COLO668 (cell line): ENCODE data around the gene GNAI1.

Experiments
- DNase-seq: peaks from one replicate; lab custom pipeline; 2025; ENCODE audit not compliant: unreplicated experiment; lab: John Stamatoyannopoulos, UW

GNAI1 gene

DNA sequence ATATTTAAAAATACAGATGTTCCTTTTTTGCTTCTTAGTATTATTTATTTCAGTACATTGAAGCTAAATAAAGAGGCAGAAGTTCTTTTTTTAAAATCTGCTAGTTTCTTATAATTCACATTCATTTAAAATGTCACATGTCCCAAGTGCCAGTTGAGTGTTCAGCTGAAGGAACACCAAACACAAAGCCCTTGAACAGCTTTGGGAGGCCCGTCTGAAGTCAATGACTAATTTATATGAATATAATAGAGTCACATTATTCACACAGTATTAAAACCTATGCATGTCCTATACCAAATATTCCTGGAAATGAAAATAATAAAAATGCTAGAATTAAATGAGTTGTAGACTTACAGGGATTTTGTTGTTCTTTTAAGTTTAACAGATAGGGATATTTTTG lies 70.3 kb downstream of the GNAI1 start:
- no peak for DNase-seq

DNA sequence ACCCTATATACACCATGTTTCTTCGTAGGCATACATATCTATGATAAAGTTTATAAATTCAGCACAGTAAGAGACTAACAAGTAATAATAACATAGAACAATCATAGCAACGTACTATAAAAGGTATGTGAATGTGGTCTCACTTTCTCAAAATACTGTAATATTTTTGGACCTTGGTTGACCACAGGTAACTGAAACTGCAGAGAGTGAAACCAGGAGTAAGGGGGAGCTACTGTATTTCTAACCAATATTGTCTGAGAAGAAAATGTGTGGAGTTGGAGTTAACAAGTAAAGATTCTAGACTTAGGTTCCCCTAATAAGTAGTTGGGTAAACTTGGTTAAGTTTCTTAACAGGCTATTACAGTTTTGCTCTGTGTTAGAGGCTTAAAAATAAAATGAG lies 72.1 kb downstream of the GNAI1 start:
- DNase-seq: no peak

DNA sequence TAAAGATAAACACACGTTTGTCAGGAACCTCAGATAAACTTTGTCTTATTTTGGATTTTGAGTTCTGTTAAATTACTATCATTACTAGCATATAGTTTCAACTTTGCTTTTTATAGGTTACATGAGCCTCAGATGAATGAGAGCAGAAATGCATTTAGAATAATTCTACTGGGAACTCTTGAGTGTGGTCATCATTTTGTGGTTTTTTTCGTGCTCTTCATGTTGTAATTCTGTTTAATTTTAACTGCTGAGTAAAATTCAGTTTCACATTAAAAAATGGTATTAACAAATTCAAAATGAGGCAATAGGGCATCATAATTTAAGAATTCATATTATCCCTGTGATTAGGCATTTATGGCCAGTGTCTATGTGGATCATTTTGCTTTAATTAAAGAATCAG lies 72.9 kb downstream of the GNAI1 start:
- no peak for DNase-seq

DNA sequence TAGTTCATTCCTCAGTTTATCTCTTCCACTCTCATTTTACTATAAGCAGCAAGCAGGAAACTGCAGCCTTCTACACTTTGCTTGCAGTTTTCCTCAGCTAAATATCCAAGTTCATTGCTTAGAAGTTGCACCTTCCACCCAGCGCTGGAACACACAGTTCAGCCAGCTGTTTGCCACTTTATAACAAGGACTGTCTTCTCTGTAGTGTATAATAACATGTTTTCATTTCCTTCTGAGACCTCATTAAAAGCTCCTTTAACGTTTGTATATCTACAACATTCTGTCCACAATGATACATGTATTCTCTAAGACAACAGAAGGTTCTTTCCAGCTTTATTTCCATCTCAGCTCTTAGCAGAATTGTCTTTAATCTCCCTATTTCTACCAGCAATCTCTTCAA lies 74.1 kb downstream of the GNAI1 start:
- DNase-seq: no peak

DNA sequence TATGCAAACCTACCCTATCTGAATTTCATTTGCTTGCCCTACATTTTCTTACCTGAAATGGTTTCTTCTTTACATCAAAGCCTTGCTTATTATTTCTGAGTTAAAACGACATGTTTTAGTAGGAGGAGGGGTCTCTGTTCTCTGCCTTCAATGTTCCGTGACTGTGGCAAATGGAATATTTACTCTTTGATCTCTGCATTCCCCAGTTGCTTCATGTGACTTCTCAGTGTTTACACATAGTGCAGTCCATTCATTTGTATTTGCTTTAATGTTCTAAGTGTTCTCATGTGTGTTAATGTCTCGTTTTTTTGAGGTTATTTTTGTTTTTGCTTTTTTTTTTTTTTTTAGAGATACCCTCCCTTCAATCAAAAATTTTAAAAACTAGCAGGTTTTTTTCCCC lies 75.8 kb downstream of the GNAI1 start:
- DNase-seq: no peak

DNA sequence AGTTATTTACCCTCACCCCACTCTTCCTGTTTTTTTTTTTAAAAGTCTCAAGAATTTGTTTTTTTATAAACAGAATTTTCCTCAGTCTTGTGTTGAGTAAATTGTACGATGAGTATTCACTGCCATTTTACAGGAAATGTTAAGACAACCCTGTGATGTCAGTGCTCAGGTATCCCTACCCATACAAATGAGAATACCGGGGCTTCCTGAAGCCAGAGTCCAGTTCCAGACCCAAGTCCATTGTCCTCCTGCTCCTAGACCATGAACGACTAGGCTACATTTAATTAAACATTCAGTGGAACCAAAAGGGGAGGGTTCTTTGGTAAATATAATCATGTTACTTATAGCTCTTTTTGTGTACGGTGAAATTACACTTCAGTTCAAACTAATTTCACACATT lies 79.2 kb downstream of the GNAI1 start:
- no peak for DNase-seq

DNA sequence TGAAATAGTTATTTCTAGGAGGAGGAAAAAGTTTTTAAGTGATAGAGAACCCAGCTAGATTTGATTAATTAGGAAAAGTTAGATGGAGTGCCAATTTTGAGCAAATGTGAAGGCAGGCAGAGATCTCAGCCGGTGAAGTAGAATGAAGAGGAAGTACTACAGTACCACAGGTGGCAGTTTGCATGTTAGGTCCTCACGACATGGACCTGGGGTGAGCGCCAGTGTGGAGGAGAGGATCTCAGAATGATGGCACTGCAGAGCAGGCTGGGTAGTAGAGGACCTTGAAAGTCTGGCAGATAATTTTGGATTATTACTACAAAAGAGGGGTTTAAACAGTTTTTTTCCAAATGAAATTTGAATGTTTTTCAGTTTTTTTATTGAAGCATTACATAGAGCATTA lies 81.1 kb downstream of the GNAI1 start:
- DNase-seq: no peak

DNA sequence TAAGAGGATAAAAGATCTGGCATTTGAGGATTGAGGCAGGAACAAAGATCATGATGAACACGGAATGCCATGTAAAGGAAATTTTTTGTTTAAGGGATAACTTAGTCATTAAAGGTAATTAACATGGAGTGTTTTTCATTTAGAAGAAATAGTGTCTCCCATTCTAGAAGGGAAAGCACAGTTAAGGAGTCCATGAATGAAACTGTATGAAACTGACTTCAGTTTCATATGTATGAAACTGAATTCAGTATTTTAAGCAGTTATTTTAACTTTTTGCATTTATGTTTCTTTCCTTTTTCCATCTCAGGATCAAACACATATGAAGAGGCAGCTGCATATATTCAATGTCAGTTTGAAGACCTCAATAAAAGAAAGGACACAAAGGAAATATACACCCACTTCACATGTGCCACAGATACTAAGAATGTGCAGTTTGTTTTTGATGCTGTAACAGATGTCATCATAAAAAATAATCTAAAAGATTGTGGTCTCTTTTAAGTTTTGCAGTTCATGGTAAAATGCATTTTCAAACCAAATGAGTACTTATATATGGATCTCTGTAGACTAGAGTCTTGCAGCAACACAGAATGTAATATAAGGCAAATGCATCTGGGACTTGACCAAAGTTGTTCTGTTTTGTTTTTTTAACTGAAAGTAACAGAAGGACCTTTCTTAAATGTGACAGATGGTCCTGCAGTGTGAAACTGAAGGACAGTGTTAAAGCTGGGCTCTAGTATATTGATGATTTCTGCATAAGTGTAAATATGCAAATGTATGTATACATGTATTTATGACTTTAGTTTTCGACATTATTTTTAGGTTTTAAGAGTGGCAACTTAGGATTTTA lies 82.6 kb downstream of the GNAI1 start:
- DNase-seq: no peak

DNA sequence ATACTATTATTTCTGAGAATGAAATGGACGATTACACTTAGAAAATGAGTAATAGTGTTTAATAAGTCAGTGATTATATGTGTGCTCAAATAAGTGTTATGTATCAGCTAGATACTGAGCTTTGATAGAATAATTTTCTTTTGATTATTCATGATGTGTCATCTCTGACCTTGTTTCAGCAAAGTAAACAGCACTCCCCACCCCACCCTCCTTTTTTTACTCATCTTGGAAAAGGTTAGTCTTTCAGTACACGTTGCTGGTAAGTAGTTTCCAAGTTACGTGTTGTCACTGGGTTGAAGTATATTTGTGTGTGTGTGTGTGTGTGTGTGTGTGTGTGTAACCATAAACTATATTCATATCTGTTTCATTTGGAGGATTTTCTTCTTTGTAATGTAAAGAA lies 84.1 kb downstream of the GNAI1 start:
- no peak for DNase-seq

DNA sequence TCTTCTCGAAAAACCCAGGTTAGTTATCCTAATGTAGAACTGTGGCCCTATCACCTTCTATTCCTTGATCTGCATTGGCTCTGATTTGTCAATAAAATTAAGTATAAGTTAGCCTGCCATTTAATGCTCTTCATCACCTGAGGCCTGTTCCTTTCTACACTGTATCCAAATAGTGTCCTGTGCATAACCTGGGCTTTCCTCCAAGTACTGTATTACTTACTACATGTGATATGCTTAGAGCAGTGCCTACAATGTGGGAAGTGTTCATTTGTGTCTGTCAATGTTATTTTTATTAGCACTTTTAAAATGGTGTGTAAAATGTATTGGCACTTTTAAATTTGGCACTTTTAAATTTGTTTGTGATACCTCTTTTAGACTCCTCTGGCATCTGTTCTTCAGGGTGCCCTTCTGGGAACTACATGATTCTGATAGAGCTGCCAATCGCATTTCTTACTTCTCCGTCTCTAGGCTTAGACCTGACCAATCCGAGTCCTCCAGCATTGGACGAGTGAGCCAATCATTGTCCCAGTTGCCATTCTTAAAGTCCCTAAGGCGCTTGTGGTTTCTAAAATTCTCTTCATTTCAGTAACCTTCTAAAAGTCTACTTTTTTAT lies 85.5 kb downstream of the GNAI1 start:
- no peak for DNase-seq

DNA sequence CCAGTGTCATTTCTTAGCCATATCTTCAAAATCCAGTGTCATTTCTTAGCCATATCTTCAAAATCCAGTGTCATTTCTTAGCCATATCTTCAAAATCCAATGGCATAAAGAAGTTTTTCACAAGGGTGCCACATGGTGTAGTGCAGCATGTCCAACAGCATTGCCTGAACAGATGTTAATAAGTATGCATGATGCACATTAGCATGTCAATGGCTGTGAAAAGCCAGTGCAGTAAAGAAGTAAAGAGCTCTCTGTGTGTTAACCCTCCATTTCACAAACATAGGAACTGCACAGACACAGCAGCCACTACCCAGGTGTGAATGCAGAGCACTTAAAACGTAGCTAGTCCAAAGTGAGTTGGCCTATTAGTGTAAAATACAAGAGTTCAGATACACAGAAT lies 89.8 kb downstream of the GNAI1 start:
- DNase-seq: no peak

DNA sequence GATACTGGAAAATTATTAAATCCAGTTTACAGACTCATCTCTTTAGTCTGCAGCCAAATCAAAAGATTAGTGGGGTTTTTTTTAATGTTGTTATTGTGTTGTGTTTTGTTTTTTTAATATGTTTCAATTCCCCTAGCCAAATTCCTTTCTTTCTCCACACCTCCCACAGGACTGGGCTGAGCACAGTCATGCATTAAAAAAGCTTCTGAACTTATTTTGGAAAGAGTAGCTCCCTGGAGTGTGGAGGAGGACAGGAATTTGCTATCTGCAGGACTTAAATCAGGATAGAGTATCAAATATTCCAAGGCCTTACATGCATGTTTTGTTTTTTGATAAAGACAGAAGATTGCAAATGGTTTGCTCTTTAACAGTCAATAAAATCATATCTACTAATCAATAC lies 90.7 kb downstream of the GNAI1 start:
- DNase-seq: no peak

DNA sequence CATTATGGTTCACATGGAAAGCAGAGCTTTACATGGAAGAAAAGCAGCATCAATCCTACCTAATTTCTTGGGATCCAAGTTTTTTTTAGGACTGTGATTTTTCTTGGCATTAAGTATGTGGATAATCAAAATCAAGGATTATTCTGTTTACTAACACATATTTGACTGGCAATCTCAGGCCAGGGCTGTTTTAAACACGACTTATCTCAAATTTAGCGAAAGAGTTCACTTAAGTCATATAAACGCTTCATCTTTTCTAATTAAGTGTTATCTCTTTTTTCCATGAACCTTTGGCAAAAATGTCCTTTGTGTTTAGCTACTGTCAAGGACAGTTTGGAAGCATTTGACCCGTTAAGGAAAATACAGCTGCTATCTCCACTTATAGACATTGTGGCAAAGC lies 92.0 kb downstream of the GNAI1 start:
- DNase-seq: no peak

DNA sequence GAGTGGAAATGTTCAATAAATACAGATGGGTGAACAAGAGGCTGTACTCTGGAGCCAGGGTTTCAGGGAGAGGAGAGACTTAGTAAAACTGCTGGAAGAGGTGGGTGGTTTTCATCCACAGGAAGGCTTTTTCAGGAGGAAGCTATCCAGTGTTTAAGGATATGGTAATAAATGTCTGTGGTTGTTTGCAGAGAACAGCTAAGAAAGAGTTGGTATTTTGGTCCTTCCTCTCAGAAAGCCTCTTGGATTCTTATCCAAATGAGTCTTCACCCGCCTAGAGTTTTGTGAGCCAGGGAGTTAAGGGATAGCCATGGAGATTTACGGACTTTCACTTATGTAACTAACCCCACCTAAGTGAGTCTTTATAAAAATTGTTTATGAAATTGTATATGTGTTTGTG lies 95.7 kb downstream of the GNAI1 start:
- no peak for DNase-seq

DNA sequence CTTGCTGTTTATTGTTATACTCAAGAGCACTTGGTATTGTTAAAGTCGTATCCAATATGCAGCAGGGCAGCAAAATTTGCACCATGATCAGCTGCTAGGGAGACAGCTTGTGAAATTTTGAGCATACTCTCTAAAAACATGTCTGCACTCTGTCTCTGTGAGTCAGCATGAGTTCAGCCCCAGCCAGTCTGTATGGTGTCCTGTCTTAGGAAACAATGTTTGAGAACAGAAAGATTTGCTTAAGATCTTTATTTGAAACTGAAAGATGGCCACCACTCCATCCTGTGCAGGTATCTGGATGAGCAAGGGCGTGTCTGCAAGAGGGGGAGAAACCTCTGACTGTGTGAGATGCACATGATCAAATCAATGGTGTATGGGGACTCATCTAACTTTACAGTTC lies 97.1 kb downstream of the GNAI1 start:
- no peak for DNase-seq

DNA sequence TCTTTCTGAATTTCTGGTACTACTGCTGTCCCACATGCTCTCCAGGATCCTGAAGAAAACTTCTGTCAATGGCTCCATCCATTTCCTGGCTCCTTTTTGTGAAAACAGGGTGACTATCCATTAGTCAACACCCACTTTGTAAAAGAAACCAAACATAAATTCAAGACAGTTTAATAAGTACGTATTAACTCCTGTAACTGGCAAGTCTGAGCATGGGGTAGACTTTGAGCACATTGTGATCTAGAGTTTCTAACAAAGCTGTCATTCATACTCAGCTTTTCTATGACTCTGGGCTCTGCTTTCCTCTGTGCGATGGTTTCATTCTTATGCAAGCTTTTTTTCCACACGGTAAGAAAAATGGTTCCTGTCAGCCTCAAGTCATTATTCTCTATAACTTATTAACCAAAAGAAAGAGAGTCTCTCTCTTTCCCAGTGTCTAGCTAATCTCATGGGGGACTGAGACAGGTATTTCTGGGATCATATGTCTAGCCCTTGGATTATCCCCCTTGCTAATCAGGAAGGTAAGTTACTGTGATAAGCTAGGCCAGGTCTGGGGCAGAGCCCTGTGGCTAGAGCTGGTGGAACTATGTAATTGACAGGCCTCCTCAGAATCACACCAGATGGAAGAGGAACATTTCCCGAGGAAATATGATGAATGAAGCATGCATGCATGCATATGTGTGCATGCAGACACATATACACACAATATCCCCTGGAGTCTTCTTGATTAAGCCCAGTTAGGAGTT lies 98.5 kb downstream of the GNAI1 start:
- DNase-seq: no peak

DNA sequence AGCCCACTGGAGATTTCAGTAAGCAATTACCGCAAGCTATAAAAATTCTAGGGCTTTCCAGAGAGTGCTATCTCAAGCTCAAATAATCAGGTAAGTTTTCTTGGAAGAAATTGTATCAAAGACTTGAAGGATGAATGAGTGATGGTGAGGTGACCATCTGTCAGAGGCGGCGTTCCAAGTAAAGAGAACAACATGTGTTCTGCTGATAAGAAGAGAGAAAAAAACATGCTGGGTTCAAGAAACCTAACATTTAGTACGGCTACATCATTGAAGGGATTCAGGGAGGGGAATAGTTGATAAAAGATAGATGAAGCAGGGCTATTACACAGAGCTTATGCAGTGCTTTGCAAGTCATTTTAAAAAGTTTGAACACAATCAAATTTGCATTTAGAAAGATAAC lies 100.7 kb downstream of the GNAI1 start:
- DNase-seq: no peak

DNA sequence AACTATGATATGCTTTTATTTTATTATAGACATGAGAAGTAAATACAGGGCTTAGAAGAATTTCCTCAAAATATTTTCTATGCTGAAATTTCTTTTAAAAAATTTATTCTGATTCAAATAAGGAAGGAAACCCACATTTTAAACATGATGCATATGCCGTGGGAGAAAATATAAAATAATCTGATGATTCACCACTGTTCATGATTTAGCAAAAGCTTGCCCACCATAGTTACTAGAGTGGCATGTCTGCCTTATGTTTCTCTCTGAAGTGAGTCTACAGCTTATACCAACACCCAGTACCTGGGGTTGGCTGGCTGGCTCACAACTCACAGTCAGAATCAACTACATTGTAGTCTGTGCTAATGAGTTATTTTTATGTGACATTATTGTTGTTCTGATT lies 102.0 kb downstream of the GNAI1 start:
- DNase-seq: no peak

DNA sequence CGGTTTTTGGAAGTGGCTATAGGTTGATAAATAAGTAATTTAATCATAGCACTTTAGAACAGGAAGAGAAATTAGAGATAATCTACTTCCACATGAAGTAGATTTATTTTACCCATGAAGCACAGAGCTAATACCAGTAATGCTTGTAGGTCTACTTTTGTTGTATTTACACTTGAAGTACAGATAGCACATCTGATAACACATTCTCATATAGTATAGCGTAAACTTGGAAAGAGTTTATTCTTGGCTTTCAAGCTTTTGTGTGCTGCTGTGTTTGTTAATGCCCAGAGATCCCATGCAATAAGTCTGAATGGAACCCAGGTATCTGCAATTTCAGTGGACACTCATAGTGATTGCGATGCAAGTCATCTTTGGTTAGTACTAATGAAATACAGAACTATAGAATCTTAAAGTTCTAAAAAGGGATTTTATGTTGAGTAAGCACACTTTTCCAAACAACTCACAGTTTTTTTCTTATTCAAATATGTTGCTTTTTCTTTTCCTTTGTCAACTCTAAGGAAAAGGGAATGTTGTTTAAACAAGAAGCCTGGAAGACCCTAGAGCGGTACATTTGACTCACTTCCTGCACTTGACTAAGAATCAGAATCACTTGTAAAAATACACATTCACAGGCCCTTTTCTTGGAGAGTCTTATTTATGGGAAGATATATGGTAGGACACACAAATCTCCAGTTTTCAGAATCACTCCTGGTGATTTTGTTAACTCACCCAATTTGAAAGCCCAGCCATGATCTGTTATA lies 105.8 kb downstream of the GNAI1 start:
- DNase-seq: no peak

DNA sequence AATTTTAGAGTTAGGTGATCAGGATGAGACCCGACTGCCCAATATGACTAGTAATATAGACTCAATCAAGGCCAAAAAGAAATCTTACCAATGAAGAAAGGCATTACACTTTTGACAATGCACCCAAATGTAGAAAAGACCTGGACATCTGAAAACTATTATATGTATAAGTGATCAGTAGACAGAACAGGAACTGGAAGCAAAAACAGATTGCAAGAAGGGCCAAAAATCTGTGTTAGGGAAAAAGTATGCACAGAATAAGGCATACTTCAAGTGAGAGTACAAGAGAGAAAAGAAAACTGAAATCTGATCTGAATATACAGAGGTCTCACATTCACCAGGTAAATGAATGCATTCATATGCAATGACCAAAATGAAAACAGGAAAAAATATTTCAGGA lies 107.0 kb downstream of the GNAI1 start:
- no peak for DNase-seq

DNA sequence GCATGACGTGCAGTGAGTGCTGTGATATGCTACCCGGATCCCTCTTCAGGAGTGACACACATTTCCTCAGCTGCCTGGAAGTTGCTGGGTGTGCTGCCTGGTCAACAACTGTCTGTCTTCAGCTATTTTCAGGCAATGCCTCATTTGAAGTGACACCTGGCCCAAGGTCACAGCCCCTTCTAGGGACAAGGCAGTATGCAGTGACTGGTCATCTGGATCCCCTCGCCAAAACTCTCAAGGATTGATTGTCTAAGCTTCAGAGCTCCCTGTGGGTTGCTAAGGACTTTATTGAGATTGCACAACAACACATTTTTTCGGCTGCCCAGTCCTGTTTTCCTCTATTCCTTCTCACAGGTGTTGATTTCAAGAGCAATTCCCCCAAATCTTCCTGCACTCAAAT lies 108.8 kb downstream of the GNAI1 start:
- DNase-seq: no peak
